ENCODE data around the gene BABAM2. TPM values are rescaled to one million over a fixed set of nuclear protein-coding genes. Genes with fewer than 3 reads are reported as not detected.

BABAM2 gene
- total RNA-seq, 2 donors from 2014 or later: 32.2 to 33.5 TPM

DNA sequence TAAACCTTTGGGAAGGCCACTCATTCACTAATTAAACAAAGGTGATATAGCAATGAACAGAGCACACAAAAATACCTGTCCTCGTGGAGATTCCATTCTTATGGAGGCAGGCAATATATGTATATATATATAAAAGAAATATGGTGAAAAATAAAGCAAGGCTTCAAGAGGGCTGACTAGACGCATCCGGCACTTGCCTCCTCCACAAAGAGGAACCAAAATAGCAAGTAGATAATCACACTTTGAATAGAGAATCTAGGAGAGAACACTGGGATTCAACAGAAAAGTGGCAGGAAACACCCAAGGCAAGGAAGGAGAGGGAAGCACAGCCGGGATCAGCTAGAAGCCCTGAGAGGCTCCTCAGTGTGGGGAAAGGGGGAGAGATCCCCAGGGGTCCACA is 283.7 kb downstream of the BABAM2 start:
- Histone ChIP-seq H3K9me3 (no peaks in the 10 kb centered on the region), H3K9ac (ENCODE audit: low read depth in 2 of 2, low read length in 2 of 2) (no peak overlapping the region), H3K36me3 (no peaks in the 10 kb centered on the region), H3K4me3 (no peak overlapping the region), H3K27me3 (no peaks in the 10 kb centered on the region), H3K27ac (no peak overlapping the region), H3K4me1 (no peaks in the 10 kb centered on the region)
- intact Hi-C loops (cut with DNase I): no loop called here
- DNase-seq: no peak
- TF ChIP-seq, protein P1, sequence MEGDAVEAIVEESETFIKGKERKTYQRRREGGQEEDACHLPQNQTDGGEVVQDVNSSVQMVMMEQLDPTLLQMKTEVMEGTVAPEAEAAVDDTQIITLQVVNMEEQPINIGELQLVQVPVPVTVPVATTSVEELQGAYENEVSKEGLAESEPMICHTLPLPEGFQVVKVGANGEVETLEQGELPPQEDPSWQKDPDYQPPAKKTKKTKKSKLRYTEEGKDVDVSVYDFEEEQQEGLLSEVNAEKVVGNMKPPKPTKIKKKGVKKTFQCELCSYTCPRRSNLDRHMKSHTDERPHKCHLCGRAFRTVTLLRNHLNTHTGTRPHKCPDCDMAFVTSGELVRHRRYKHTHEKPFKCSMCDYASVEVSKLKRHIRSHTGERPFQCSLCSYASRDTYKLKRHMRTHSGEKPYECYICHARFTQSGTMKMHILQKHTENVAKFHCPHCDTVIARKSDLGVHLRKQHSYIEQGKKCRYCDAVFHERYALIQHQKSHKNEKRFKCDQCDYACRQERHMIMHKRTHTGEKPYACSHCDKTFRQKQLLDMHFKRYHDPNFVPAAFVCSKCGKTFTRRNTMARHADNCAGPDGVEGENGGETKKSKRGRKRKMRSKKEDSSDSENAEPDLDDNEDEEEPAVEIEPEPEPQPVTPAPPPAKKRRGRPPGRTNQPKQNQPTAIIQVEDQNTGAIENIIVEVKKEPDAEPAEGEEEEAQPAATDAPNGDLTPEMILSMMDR (IDR thresholded peaks at IDR 0.05): no peak

DNA sequence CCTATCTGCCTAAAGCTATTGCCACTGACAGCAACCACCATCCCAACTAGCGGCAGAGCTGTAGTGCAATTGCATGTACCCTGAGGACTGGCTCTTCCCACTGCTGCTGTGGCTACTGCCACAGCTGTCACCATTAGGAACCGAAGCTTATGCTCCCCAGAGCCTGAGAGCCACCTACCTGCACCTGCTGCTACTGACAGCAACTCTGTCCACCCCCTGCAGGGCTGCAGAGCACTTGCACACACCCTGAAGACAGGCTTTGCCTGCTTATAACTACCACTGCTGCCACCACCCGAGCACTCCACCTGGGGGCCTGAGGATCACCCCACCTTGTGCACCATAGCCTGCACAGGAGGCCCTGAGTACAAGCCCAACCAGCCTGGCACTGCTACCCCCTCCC is 284.5 kb downstream of the BABAM2 start:
- Histone ChIP-seq H3K27me3 (no peaks in the 10 kb centered on the region), H3K4me3 (no peak overlapping the region), H3K36me3 (no peaks in the 10 kb centered on the region), H3K27ac (no peak overlapping the region), H3K4me1 (no peaks in the 10 kb centered on the region), H3K9me3 (no peaks in the 10 kb centered on the region), H3K9ac (ENCODE audit: low read depth in 2 of 2, low read length in 2 of 2) (no peak overlapping the region)
- TF ChIP-seq, protein P1 (IDR thresholded peaks at IDR 0.05): no peak
- no peak for DNase-seq
- intact Hi-C loops (cut with DNase I): no loop called here

DNA sequence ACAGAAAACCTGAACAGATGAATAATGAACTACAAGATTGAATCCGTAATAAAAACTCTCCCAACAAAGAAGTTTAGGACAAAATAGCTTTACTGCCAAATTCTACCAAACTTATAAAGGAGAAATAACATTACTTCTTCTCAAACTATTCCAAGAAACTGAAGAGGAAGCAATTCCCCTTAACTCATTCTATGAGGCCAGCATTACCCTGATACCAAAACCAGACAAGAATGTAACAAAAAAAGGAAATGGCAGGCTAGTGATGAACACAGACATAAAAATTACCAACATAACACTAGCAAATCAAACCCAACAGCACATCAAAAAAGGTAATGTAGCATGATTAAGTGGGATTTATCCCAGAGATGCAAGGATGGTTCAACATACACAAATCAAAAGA is 288.4 kb downstream of the BABAM2 start:
- intact Hi-C loops (cut with DNase I): no loop called here
- no peaks in the 10 kb centered on the region for H3K4me1 ChIP-seq

DNA sequence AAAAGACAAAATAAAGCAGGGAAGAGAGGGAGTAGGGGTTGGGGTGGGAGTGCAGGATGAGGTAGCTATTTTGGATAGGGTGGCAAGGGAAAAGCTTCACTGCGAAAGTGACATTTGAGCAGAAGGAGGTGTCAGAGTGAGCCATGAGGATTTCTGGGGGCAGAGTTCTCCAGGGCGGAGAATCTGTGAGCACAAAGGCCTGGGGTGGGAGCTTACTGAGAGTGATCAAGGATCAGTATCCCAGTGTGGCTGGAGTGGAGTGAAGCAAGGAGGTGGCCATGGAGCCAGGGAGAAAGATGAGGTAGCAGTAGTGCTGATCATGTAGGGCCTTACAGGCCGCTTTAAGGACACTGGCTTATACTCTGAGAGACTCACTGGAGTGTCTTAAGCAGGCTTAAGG is 291.3 kb downstream of the BABAM2 start:
- Histone ChIP-seq H3K4me1 (no peaks in the 10 kb centered on the region), H3K27ac (no peak overlapping the region), H3K36me3 (no peaks in the 10 kb centered on the region), H3K4me3 (no peak overlapping the region), H3K27me3 (no peaks in the 10 kb centered on the region), H3K9ac (ENCODE audit: low read depth in 2 of 2, low read length in 2 of 2) (no peak overlapping the region), H3K9me3 (no peaks in the 10 kb centered on the region)
- TF ChIP-seq, protein P1 (IDR thresholded peaks at IDR 0.05): no peak
- no peak for DNase-seq
- intact Hi-C loops (cut with DNase I): no loop called here

More for the DNA sequence above, 288.4 kb downstream of the BABAM2 start:
- H3K36me3 ChIP-seq: no peaks in the 10 kb centered on the region
- no peak overlapping the region for H3K27ac ChIP-seq
- DNase-seq: no peak
- no peaks in the 10 kb centered on the region for H3K9me3 ChIP-seq
- no peak overlapping the region for H3K4me3 ChIP-seq
- H3K27me3 ChIP-seq: no peaks in the 10 kb centered on the region
- no peak overlapping the region for H3K9ac ChIP-seq (ENCODE audit: low read depth in 2 of 2, low read length in 2 of 2)
- TF ChIP-seq, protein P1 (IDR thresholded peaks at IDR 0.05): no peak

- intact Hi-C loops (cut with DNase I): no loop called here
- no peaks in the 10 kb centered on the region for H3K27me3 ChIP-seq
- no peak overlapping the region for H3K4me3 ChIP-seq
- no peak overlapping the region for H3K9ac ChIP-seq (ENCODE audit: low read depth in 2 of 2, low read length in 2 of 2)
- DNase-seq: no peak
- H3K4me1 ChIP-seq: no peaks in the 10 kb centered on the region
- no peak overlapping the region for H3K27ac ChIP-seq
- no peaks in the 10 kb centered on the region for H3K36me3 ChIP-seq
- TF ChIP-seq, protein P1 (IDR thresholded peaks at IDR 0.05): no peak
- no peaks in the 10 kb centered on the region for H3K9me3 ChIP-seq
These were observed 291.8 kb downstream of the BABAM2 start for GRCh38 chr2:28182348-28182747.

DNA sequence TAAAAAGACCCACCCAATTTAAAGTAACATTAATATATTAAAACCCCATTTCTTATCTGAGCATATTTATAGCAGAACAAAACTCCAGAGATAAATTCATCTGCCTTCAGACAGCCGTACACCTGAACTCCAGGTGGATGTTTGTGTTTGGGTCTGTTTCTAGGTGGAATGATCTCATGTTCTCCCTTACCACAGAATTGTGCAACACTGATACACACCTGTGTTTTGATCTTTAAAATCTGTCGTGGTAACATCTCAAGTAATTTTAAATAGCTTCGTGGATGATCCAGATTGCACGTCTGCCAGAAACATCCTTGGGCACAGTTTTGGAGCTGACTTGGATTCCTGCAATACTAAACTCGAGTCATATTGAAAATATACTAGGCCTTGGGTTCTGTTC is 294.6 kb downstream of the BABAM2 start:
- H3K36me3 ChIP-seq: no peaks in the 10 kb centered on the region
- no peaks in the 10 kb centered on the region for H3K4me1 ChIP-seq
- no peak for DNase-seq
- intact Hi-C loops (cut with DNase I): no loop called here
- no peak overlapping the region for H3K9ac ChIP-seq (ENCODE audit: low read depth in 2 of 2, low read length in 2 of 2)
- TF ChIP-seq, protein P1 (IDR thresholded peaks at IDR 0.05): no peak
- H3K27me3 ChIP-seq: no peaks in the 10 kb centered on the region
- no peak overlapping the region for H3K27ac ChIP-seq
- no peak overlapping the region for H3K4me3 ChIP-seq
- no peaks in the 10 kb centered on the region for H3K9me3 ChIP-seq
